WI38 (cell line): ENCODE results near the gene SUN2.

Source experiments
- H3K4me3 ChIP-seq: 2 replicates; pipeline ENCODE4 v1.5.1; 2011; ENCODE audit warnings: low read depth, mild to moderate bottlenecking, control low read depth, low read length
- TF ChIP-seq, protein P1 (sequence below): IDR thresholded peaks from 2 replicates; pipeline ENCODE4 v1.5.1; 2012; ENCODE audit warnings: low read depth, mild to moderate bottlenecking, control low read depth, low read length

The SUN2 gene

DNA sequence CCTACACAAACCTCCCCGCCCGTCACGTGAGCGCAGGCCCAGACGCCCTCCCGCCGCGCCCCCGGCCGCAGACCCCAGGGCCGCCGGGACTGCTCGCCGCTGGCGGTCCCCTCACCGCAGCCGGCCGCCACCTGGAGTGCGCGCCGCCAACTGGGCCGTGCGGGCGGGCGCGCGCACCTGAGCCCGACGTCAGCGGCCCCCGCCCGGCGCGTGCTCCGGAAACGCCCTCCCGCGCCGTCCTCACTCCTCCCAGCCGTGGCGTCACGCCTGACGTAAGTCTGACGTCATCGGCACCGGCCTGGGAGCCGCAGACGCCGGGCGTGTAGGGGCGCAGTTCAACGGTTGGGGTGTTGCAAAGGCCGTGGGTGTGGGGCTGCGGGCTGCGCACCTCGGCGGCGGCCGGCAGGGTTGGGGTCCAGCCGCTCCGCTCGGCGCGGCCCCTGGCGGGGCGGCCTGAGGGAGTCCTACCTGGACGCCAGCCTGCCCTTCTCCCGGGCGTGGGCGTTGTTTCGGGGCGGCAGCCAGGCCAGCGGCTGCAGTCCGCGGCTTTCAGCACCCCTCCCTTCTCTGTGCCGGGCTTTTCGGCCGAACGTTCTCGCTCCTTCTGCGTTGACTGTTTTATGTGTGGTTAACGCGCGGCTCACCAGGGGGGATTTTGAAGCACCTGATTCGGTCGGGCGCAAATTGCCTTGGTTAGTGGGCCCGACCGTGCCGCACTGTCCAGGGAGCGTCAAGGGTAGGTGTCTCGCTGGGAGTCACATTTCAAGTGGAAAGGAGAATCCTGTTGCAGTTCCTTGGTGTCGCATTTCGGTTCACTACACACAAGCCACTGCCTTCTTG, 54.8 kb downstream of the SUN2 start, which contains the start of gene JOSD1:
Gene JOSD1 (minus strand): TSS at position 155 of the 840 bp plus-strand sequence. CDS start 956 bp downstream, outside the sequence.
- peak within 1 kb of the TSS; percentile 86 for H3K4me3 ChIP-seq
- TF ChIP-seq, protein P1, sequence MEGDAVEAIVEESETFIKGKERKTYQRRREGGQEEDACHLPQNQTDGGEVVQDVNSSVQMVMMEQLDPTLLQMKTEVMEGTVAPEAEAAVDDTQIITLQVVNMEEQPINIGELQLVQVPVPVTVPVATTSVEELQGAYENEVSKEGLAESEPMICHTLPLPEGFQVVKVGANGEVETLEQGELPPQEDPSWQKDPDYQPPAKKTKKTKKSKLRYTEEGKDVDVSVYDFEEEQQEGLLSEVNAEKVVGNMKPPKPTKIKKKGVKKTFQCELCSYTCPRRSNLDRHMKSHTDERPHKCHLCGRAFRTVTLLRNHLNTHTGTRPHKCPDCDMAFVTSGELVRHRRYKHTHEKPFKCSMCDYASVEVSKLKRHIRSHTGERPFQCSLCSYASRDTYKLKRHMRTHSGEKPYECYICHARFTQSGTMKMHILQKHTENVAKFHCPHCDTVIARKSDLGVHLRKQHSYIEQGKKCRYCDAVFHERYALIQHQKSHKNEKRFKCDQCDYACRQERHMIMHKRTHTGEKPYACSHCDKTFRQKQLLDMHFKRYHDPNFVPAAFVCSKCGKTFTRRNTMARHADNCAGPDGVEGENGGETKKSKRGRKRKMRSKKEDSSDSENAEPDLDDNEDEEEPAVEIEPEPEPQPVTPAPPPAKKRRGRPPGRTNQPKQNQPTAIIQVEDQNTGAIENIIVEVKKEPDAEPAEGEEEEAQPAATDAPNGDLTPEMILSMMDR = no peak

DNA sequence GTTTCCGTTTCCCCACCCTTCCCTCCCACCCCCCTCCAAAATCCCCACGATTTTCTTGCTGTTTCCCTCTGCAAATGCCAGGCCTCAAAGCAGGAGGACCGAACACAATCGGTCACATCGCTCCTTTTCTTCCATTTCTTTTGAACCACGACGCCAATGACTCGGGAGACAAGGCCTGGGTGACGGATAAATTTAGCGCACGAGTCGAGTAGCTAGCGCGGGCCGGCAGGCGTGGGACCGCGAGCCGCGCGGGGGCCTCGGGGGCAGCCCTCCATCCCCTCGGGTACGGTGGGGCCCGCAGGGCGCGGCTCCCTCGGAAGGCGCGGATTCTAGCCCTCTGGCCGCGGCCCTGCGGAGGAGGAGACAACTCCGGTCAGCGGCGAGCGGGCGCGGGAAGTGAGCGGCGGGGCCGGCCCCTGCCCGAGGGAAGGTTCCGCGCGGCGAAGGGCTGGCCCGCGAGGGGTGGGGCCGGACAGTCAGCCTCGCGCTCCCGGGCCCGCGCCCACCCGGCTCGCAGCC, 55.5 kb downstream of the SUN2 start:
- peak overlapping the region; percentile 86 for H3K4me3 ChIP-seq
- TF ChIP-seq, protein P1 = no peak

DNA sequence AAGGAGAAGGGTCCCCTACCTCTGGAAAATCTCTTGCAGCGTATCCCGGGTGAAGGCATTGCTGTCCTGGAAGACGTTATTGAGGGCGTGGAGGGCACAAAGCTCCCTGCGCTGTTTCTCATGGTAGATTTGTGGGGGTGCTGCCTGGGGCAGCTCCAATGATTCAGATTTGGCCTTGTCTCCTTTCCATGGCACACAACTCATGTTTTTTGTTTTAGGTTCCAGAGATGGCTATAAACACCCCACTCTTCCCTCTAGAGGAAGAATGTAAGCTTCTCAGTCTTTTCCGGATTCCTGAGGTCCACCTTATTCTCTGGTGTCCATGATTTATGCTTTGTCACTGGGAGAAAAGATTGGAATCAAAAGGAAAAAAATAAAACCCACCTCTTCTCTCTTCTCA, 56.0 kb downstream of the SUN2 start:
- peak overlapping the region; percentile 86 for H3K4me3 ChIP-seq
- TF ChIP-seq, protein P1 = no peak

DNA sequence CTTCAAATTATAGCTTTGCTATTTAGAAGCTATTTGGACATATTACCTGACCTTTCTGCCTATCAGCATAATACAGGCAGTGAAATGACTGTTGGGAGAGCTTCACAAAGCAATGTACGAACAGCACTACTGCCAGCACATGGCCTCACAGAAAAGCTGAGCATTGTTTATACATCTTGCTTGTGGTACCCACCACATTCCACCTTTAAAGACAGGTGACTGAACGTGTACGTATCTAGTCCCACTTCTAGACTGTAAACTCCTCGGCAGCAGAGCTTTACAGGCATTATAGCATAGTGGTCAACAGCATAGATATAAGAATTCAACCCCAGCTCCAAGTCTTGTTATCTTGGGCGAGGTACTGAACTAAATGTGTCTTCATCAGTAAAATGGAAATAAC, 56.7 kb downstream of the SUN2 start:
- H3K4me3 ChIP-seq = peak overlapping the region; percentile 86
- TF ChIP-seq, protein P1 = no peak

DNA sequence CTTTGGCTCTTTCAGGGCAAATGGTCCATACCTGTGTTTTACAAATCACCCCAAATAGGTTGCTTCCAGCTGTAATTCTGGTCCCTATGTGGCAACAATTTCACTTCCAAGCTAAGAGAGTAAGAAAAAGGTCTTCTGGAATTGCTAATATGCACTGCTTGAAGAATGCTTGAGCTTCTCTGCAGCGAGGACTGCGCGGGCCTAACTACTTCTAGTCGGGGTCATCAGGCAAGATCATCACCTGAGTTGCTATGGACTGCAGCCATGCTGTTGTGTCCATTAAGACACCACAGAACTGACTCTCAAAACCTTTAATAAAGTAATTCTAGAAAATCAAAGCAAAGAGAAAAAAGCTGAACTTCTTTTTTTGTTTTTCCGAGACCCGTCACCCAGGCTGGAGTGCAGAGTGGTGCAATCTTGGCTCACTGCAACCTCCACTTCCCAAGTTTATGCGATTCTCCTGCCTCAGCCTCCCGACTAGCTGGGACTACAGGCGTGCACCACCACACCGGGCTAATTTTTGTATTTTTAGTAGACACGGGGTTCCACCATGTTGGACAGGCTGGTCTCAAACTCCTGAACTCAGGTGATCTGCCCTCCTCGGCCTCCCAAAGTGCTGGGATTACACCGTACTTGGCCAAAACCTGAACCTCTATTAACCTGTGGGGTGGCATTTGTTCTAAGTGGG, 57.2 kb downstream of the SUN2 start:
- peak overlapping the region; percentile 86 for H3K4me3 ChIP-seq
- TF ChIP-seq, protein P1 = no peak

DNA sequence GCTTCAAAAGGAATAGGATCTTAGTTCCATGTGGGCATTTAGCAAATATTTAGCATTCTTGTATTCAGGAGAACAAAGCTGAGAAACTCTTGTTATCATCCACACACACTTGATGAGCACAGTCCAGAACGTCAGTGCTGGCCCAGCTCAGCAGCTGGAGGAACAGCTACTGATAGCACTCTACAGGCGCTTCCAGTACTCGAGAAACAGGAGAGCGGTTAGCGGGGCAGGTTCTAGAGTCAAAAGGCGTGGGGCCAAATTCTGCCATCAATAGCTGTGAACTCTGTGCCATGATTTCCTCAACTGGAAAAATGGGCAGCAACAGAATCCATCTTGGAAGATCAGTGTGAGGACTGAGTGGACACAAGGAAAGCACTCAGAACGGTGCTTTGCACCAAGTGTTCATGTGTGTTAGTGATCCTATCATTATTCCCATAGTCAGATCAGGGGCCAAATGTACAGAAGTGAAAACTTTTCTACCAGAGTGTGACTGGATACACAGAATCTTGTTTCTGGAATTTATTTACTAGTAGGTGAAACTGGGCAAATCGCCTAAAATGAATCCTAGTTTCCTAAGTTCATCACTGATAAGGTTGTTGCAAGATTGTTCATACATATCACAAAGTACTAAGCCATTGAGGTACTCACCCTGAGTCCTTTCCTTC, 58.2 kb downstream of the SUN2 start:
- peak overlapping the region; percentile 7; the same call in 1 of the 2 replicates for H3K4me3 ChIP-seq

More for the DNA sequence above, 58.2 kb downstream of the SUN2 start:
- TF ChIP-seq, protein P1 = no peak
